Parietal lobe (tissue), 1 donor: ENCODE measurements around the gene LTF. TPM values are rescaled to one million over a fixed set of nuclear protein-coding genes. Genes with fewer than 3 reads are reported as not detected.

ENCODE experiments used
- total RNA-seq: library from RNA; depleted of rRNA; stranded (reverse); fragments of >200 nt; gene quantifications from one replicate; pipeline ENCODE4 v1.2.3, GENCODE V29; 2014

The LTF gene
- 0.63 TPM for total RNA-seq

GRCh38 chr3:46464326-46465195, at the start of gene LTF:
LTF (minus strand) TSS chr3:46464905; CDS start chr3:46464867, 38 bp downstream.

GRCh38 chr3:46497556-46498265, 33.0 kb upstream of the LTF start, which contains the start of gene RTP3:
RTP3 (plus strand) TSS chr3:46497976; CDS start chr3:46498063, 87 bp downstream.

GRCh38 chr3:46406788-46407611, 57.7 kb downstream of the LTF start, which contains the start of the genes CCR5AS and CCRL2:
CCR5AS (minus strand) TSS chr3:46407066.
CCRL2 (plus strand) TSS chr3:46407259; CDS start chr3:46408080, 821 bp downstream.

Other genes with a start within 250 kb of the LTF start
- not detected for gene CCR3, start 222.4 kb downstream of the LTF start, total RNA-seq
- not detected for gene CCR2, start 110.8 kb downstream of the LTF start, total RNA-seq
- gene CCR5, start 94.0 kb downstream of the LTF start, total RNA-seq, result not detected
- gene CCRL2, start 57.6 kb downstream of the LTF start, total RNA-seq, result 1.9 TPM
- gene RTP3, start 33.1 kb upstream of the LTF start, total RNA-seq, result not detected
- gene LRRC2, start 101.4 kb upstream of the LTF start, total RNA-seq, result 5.9 TPM
- not detected for gene FAM240A, start 147.6 kb upstream of the LTF start, total RNA-seq
- gene ALS2CL, start 228.8 kb upstream of the LTF start, total RNA-seq, result 4.4 TPM
- 4.1 TPM for gene TMIE, start 236.5 kb upstream of the LTF start, total RNA-seq